Naive thymus-derived CD4-positive, alpha-beta T cell (primary cell): ENCODE results near the gene PDGFRB. TPM values are rescaled to one million over a fixed set of nuclear protein-coding genes. Genes with fewer than 3 reads are reported as not detected.

Experiments
- ATAC-seq: fragments of 150-1000 bp; cut with Tn5 transposase; 2 replicates; pipeline ENCODE4 v1.10.0; 2021; ENCODE audit warnings: mild to moderate bottlenecking, moderate library complexity
- CTCF ChIA-PET: fragments of 350-600 bp; sonication (Branson Sonifier 250); formaldehyde crosslinking; loops from one replicate; lab custom pipeline; 2021; ENCODE audit warnings: antibody characterized with exemption; lab: Charles Lee
- POLR2A ChIA-PET: fragments of 350-600 bp; sonication (Branson Sonifier 250); formaldehyde crosslinking; loops from one replicate; lab custom pipeline; 2021; ENCODE audit warnings: antibody characterized with exemption, inconsistent platforms; lab: Charles Lee
- DNase-seq, 9 donors: peaks; one replicate each; pipeline versions ENCODE4 v3.0.0 to v3.0.0-alpha.2; 2020 to 2022; ENCODE audit warnings: mixed read lengths in 1 of 9
- H3K27ac ChIP-seq: one replicate; pipeline ENCODE4 v1.7.0; 2013; ENCODE audit warnings: mild to moderate bottlenecking, low read depth, low read length, moderate library complexity
- H3K27me3 ChIP-seq, 2 donors: one replicate each; pipeline ENCODE4 v1.7.0; 2013; ENCODE audit warnings: low read length in 2 of 2, mild to moderate bottlenecking in 2 of 2, moderate library complexity in 2 of 2; ENCODE audit not compliant: control insufficient read depth in 2 of 2, insufficient read depth in 2 of 2
- H3K36me3 ChIP-seq, 3 experiments: 1 replicate in 2 of 3; 2 replicates in 1 of 3; pipeline ENCODE4 v1.7.0; 2013; ENCODE audit warnings: low read length in 3 of 3, mild to moderate bottlenecking in 3 of 3, moderate library complexity in 1 of 3; ENCODE audit not compliant: insufficient read depth in 3 of 3, control insufficient read depth in 2 of 3
- H3K4me1 ChIP-seq, 2 donors: one replicate each; pipeline ENCODE4 v1.7.0; 2013; ENCODE audit warnings: low read length in 2 of 2, mild to moderate bottlenecking in 2 of 2, moderate library complexity in 1 of 2; ENCODE audit not compliant: control insufficient read depth in 2 of 2, insufficient read depth in 2 of 2
- H3K4me3 ChIP-seq: 2 replicates; pipeline ENCODE4 v1.7.0; 2013; ENCODE audit warnings: mild to moderate bottlenecking, low read length
- H3K9me3 ChIP-seq, 3 experiments: 1 replicate in 2 of 3; 2 replicates in 1 of 3; pipeline ENCODE4 v1.7.0; 2013; ENCODE audit warnings: low read length in 3 of 3; ENCODE audit not compliant: control insufficient read depth in 2 of 3
- H3K27ac Mint-ChIP-seq, 9 donors: one replicate each; pipeline ENCODE4 v1.8.0; 2020 to 2022; ENCODE audit warnings: mixed read lengths in 9 of 9, mild to moderate bottlenecking in 8 of 9, moderate library complexity in 5 of 9, inconsistent platforms in 2 of 9
- H3K27me3 Mint-ChIP-seq, 5 donors: one replicate each; pipeline ENCODE4 v1.8.0; 2021 to 2022; ENCODE audit warnings: mixed read lengths in 5 of 5, mild to moderate bottlenecking in 1 of 5
- H3K36me3 Mint-ChIP-seq, 5 donors: one replicate each; pipeline ENCODE4 v1.8.0; 2020 to 2022; ENCODE audit warnings: mixed read lengths in 5 of 5, mild to moderate bottlenecking in 3 of 5, inconsistent platforms in 1 of 5
- H3K4me1 Mint-ChIP-seq, 7 donors: one replicate each; pipeline ENCODE4 v1.8.0; 2020 to 2022; ENCODE audit warnings: mixed read lengths in 7 of 7, mild to moderate bottlenecking in 3 of 7, inconsistent platforms in 1 of 7
- H3K4me3 Mint-ChIP-seq, 10 donors: one replicate each; pipeline ENCODE4 v1.8.0; 2020 to 2022; ENCODE audit warnings: mild to moderate bottlenecking in 10 of 10, mixed read lengths in 10 of 10, moderate library complexity in 6 of 10, inconsistent platforms in 2 of 10
- H3K9me3 Mint-ChIP-seq, 11 donors: one replicate each; pipeline ENCODE4 v1.8.0; 2020 to 2022; ENCODE audit warnings: mixed read lengths in 11 of 11, mild to moderate bottlenecking in 4 of 11, inconsistent platforms in 1 of 11, moderate library complexity in 1 of 11
- intact Hi-C, 2 donors: fragments of 100-400 bp; cut with micrococcal nuclease; formaldehyde crosslinking; loops; one replicate each; pipeline ENCODE4 v1.15.1; 2023
- polyA plus RNA-seq, 2 donors: library from polyadenylated mRNA; unstranded; fragments of 300-500 nt; fragmentation: Illumina TruSeq; gene quantifications; one replicate each; pipeline ENCODE4 v1.2.3, GENCODE V29; 2021
- total RNA-seq, 6 experiments: library from RNA in 5 of 6; stranded (reverse) in 5 of 6; gene quantifications; 1 replicate in 5 of 6; 2 replicates in 1 of 6; pipeline ENCODE4 v1.2.3 and lab custom pipeline; 2021 to 2026

The PDGFRB gene
- total and polyA plus RNA-seq, 7 experiments from 2014 or later: 0.37 to 8.5 (median 2.9) TPM; not detected in 3

- H3K27me3 Mint-ChIP-seq: peaks cover 0 to 15% (median 4%) of the 10 kb centered on the region in 5 donors
- intact Hi-C loops: no loop called here
- H3K9me3 ChIP-seq: no peaks in the 10 kb centered on the region
- H3K4me3 ChIP-seq: no peak overlapping the region
- CTCF ChIA-PET: no interaction called here
- ATAC-seq (no peak), DNase-seq (no peak)
- POLR2A ChIA-PET: no interaction called here
- no peak overlapping the region for H3K27ac ChIP-seq
- peaks cover 0 to 7% (median 0%) of the 10 kb centered on the region in 7 donors for H3K4me1 Mint-ChIP-seq
- peak overlapping the region in 1 of 9 donors; percentile 42 for H3K27ac Mint-ChIP-seq
- no peaks in the 10 kb centered on the region for H3K36me3 ChIP-seq
- no peaks in the 10 kb centered on the region for H3K4me1 ChIP-seq
- no peaks in the 10 kb centered on the region for H3K36me3 Mint-ChIP-seq
- H3K4me3 Mint-ChIP-seq: no peak overlapping the region
- no peaks in the 10 kb centered on the region for H3K27me3 ChIP-seq
- H3K9me3 Mint-ChIP-seq: peaks cover 0 to 1% (median 0%) of the 10 kb centered on the region in 11 donors
These were observed 48.8 kb downstream of the PDGFRB start for GRCh38 chr5:150106674-150107426.

GRCh38 chr5:150105928-150106615, 49.6 kb downstream of the PDGFRB start:
- intact Hi-C loops: no loop called here
- ChIA-PET POLR2A (no interaction called here), CTCF (no interaction called here)
- no peak for ATAC-seq
- Histone ChIP-seq H3K4me1 (no peaks in the 10 kb centered on the region), H3K27ac (no peak overlapping the region), H3K9me3 (no peaks in the 10 kb centered on the region), H3K4me3 (no peak overlapping the region), H3K27me3 (no peaks in the 10 kb centered on the region), H3K36me3 (no peaks in the 10 kb centered on the region)
- Mint-ChIP-seq H3K27me3 (peaks cover 0 to 18% (median 4%) of the 10 kb centered on the region in 5 donors), H3K9me3 (peaks cover 0 to 1% (median 0%) of the 10 kb centered on the region in 11 donors), H3K36me3 (no peaks in the 10 kb centered on the region), H3K4me1 (peaks cover 0 to 7% (median 0%) of the 10 kb centered on the region in 7 donors), H3K27ac (no peak overlapping the region), H3K4me3 (no peak overlapping the region)
- DNase-seq: no peak

DNA sequence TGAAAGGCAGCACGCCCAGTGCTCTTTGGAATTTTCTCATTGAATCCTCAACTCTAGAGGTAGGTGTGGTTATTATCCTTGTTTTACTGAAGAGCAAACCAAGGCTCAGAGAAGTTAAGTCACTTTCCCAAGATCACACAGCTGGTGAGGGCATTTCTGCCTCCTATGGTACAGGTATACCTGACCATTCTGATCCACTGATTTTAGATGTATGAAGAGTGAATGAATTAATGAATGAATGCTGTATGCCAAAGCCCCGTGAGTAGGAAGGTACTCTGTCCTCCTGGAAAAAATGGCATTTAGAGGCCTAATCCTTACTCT, 51.1 kb downstream of the PDGFRB start:
- Mint-ChIP-seq H3K4me1 (peaks cover 0 to 7% (median 0%) of the 10 kb centered on the region in 7 donors), H3K27me3 (peaks cover 0 to 14% (median 5%) of the 10 kb centered on the region in 5 donors), H3K9me3 (peaks cover 0 to 3% (median 0%) of the 10 kb centered on the region in 11 donors), H3K36me3 (no peaks in the 10 kb centered on the region), H3K4me3 (no peak overlapping the region), H3K27ac (no peak overlapping the region)
- ChIA-PET CTCF (no interaction called here), POLR2A (no interaction called here)
- Histone ChIP-seq H3K4me3 (no peak overlapping the region), H3K9me3 (no peaks in the 10 kb centered on the region), H3K4me1 (no peaks in the 10 kb centered on the region), H3K27ac (no peak overlapping the region), H3K36me3 (no peaks in the 10 kb centered on the region), H3K27me3 (no peaks in the 10 kb centered on the region)
- intact Hi-C loops: no loop called here
- ATAC-seq (no peak), DNase-seq (no peak)

DNA sequence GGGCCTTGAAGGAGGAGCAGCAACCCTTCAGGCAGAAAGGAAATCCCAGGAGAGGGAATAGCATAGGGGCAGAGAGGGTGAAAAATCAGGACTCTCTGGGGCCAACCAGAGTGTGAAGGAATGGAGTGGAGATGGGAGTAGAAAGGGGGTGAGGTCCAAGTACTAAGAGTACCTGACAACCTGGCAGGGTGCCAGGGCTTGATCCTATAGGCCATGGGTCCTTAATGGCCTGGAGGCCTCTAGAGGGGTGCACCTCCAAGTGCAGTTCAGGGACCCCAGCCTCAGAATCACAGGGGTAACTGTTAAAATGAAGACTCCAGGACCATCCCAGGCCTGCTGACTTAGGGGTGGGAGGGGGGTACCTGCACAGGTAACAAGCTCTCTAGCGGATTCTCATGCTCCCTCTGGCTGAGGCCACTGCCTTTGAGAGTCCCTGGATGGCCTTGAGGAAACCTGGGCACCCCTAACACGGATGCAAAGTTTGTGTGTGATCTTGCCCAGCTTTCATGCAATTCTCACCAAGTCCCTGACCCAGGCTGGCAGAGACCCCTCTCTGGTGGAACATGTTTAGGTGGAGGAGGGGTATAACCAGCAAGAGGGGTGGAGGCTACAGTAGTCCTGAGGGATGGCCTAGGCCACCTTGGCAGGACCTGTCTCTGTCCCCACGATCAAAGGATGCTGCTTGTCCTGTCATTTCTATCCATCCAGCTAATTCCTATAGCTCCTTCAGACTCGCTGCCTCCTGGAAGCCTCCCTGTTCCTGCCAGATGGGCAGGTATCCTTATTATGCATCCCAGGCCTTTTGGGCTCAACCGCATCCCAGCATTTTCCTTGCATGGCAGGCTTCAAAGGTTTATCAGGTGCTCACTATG, 51.7 kb downstream of the PDGFRB start:
- H3K4me1 ChIP-seq: no peaks in the 10 kb centered on the region
- intact Hi-C loops: no loop called here
- H3K36me3 ChIP-seq: no peaks in the 10 kb centered on the region
- no peak for DNase-seq
- POLR2A ChIA-PET: no interaction called here
- no peak overlapping the region for H3K27ac ChIP-seq
- ATAC-seq: no peak
- no peak overlapping the region for H3K4me3 ChIP-seq
- peaks cover 0 to 5% (median 0%) of the 10 kb centered on the region in 11 donors for H3K9me3 Mint-ChIP-seq
- no peak overlapping the region for H3K27ac Mint-ChIP-seq
- no peak overlapping the region for H3K4me3 Mint-ChIP-seq
- no peaks in the 10 kb centered on the region for H3K27me3 ChIP-seq
- peaks cover 0 to 14% (median 5%) of the 10 kb centered on the region in 5 donors for H3K27me3 Mint-ChIP-seq
- CTCF ChIA-PET: no interaction called here
- H3K4me1 Mint-ChIP-seq: peaks cover 0 to 7% (median 0%) of the 10 kb centered on the region in 7 donors
- no peaks in the 10 kb centered on the region for H3K36me3 Mint-ChIP-seq
- H3K9me3 ChIP-seq: no peaks in the 10 kb centered on the region

DNA sequence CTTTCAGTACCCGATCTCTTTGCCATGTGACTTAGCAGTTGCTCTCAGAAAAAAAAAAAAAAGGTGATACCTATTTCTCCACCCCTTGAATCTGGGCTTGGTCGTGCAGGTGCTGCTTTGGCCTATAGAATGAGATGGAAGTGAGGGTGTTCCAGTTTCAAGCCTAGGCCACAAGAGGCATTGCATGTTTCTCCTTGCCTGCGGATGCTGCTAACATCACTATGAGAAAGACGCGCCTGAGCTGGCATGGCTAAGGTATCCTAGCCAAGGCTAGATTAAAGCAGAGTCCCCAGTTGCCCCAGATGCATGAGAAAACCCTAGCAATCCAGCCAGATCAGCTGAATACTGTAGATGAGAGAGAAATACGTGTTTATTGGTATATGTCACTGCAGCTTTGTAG, 54.6 kb downstream of the PDGFRB start:
- CTCF ChIA-PET: no interaction called here

GRCh38 chr5:150097152-150097551, 58.5 kb downstream of the PDGFRB start:
- Mint-ChIP-seq H3K9me3 (peaks cover 0 to 6% (median 0%) of the 10 kb centered on the region in 11 donors), H3K27me3 (peaks cover 9 to 36% (median 21%) of the 10 kb centered on the region in 5 donors), H3K27ac (no peak overlapping the region), H3K4me3 (peak overlapping the region in 1 of 10 donors; percentile 17), H3K36me3 (no peaks in the 10 kb centered on the region), H3K4me1 (peaks cover 0 to 4% (median 0%) of the 10 kb centered on the region in 7 donors)
- H3K27me3 ChIP-seq: no peaks in the 10 kb centered on the region
- no peaks in the 10 kb centered on the region for H3K9me3 ChIP-seq
- ATAC-seq (no peak), DNase-seq (no peak)
- H3K27ac ChIP-seq: no peak overlapping the region
- POLR2A ChIA-PET: no interaction called here
- H3K36me3 ChIP-seq: no peaks in the 10 kb centered on the region
- CTCF ChIA-PET: no interaction called here
- H3K4me3 ChIP-seq: no peak overlapping the region
- intact Hi-C loops: no loop called here
- H3K4me1 ChIP-seq: no peaks in the 10 kb centered on the region

More for the DNA sequence above, 54.6 kb downstream of the PDGFRB start:
- Histone ChIP-seq H3K27ac (no peak overlapping the region), H3K9me3 (no peaks in the 10 kb centered on the region), H3K4me3 (no peak overlapping the region), H3K4me1 (no peaks in the 10 kb centered on the region), H3K36me3 (no peaks in the 10 kb centered on the region), H3K27me3 (no peaks in the 10 kb centered on the region)
- Mint-ChIP-seq H3K9me3 (peaks cover 0 to 5% (median 0%) of the 10 kb centered on the region in 11 donors), H3K4me3 (no peak overlapping the region), H3K27me3 (peaks cover 2 to 23% (median 5%) of the 10 kb centered on the region in 5 donors), H3K36me3 (no peaks in the 10 kb centered on the region), H3K4me1 (peaks cover 0 to 2% (median 0%) of the 10 kb centered on the region in 7 donors), H3K27ac (no peak overlapping the region)
- POLR2A ChIA-PET: no interaction called here
- ATAC-seq (no peak), DNase-seq (no peak)
- intact Hi-C loops: no loop called here
